ENCODE results near the gene AADAC.

GRCh38 chr3:151869181-151869580 is 55.3 kb downstream of the AADAC start:
- no peak for TF ChIP-seq CTCF (IDR thresholded peaks at IDR 0.05)
- no peak for TF ChIP-seq POLR2A (IDR thresholded peaks at IDR 0.05)
